Type B pancreatic cell (in vitro differentiated cells): ENCODE measurements around the gene GNAL. TPM values are rescaled to one million over a fixed set of nuclear protein-coding genes. Genes with fewer than 3 reads are reported as not detected.
"Not testable (repeated sequence)": the region's sequence is repeated elsewhere in the genome, so short reads cannot be mapped to it uniquely, and the experiment has no call there.

Source experiments
- DNase-seq: peaks from one replicate; pipeline ENCODE4 v3.0.0; 2021; ENCODE audit warnings: mixed read lengths; ENCODE audit not compliant: unreplicated experiment; ENCODE audit errors: extremely low spot score
- H3K27ac Mint-ChIP-seq: 2 replicates; pipeline ENCODE4 v1.8.0; 2021; ENCODE audit warnings: mild to moderate bottlenecking, mixed read lengths
- H3K27me3 Mint-ChIP-seq: 2 replicates; pipeline ENCODE4 v1.8.0; 2021; ENCODE audit warnings: mixed read lengths
- H3K36me3 Mint-ChIP-seq: 2 replicates; pipeline ENCODE4 v1.8.0; 2021; ENCODE audit warnings: mixed read lengths
- H3K4me1 Mint-ChIP-seq: one replicate; pipeline ENCODE4 v1.8.0; 2021; ENCODE audit warnings: mixed read lengths; ENCODE audit not compliant: unreplicated experiment
- H3K4me3 Mint-ChIP-seq: 2 replicates; pipeline ENCODE4 v1.8.0; 2021; ENCODE audit warnings: mild to moderate bottlenecking, mixed read lengths
- H3K9me3 Mint-ChIP-seq: 2 replicates; pipeline ENCODE4 v1.8.0; 2021; ENCODE audit warnings: mixed read lengths
- CTCF ChIP-seq: fragments of 200-600 bp; sonication (generic); conservative IDR thresholded peaks from 2 replicates; pipeline ENCODE4 v1.5.0; 2021; ENCODE audit warnings: antibody characterized with exemption, mild to moderate bottlenecking
- total RNA-seq: library from RNA; stranded (reverse); gene quantifications from 2 replicates; pipeline ENCODE4 v1.2.1, GENCODE V29; 2021; ENCODE audit warnings: low replicate concordance

GNAL gene
- total RNA-seq, 1 donor from 2014 or later: 12.9 TPM

GRCh38 chr18:11689669-11690565 lies 853 bp downstream of the GNAL start:
- peak overlapping the region; percentile 92 for H3K4me3 Mint-ChIP-seq
- no peaks in the 10 kb centered on the region for H3K4me1 Mint-ChIP-seq

GRCh38 chr18:11690660-11691059 lies 1.6 kb downstream of the GNAL start:
- H3K4me1 Mint-ChIP-seq, H3K36me3 Mint-ChIP-seq: not testable (repeated sequence)

More at GRCh38 chr18:11689669-11690565, 853 bp downstream of the GNAL start:
- TF ChIP-seq CTCF: no peak
- DNase-seq: no peak
- peaks cover 11% of the 10 kb centered on the region for H3K27me3 Mint-ChIP-seq
- H3K36me3 Mint-ChIP-seq: no peaks in the 10 kb centered on the region
- peak overlapping the region; percentile 79 for H3K27ac Mint-ChIP-seq
- H3K9me3 Mint-ChIP-seq: no peaks in the 10 kb centered on the region

GRCh38 chr18:11695736-11696135 lies 6.7 kb downstream of the GNAL start:
- H3K36me3 Mint-ChIP-seq: no peaks in the 10 kb centered on the region
- no peak for TF ChIP-seq CTCF
- peaks cover 3% of the 10 kb centered on the region for H3K27me3 Mint-ChIP-seq
- DNase-seq: no peak
- no peak overlapping the region for H3K27ac Mint-ChIP-seq
- no peaks in the 10 kb centered on the region for H3K9me3 Mint-ChIP-seq
- peaks cover 7% of the 10 kb centered on the region for H3K4me1 Mint-ChIP-seq
- no peak overlapping the region for H3K4me3 Mint-ChIP-seq

More at GRCh38 chr18:11690660-11691059, 1.6 kb downstream of the GNAL start:
- Mint-ChIP-seq H3K27me3 (peaks cover 11% of the 10 kb centered on the region), H3K4me3 (peak overlapping the region; percentile 60)
- not testable (repeated sequence) for H3K9me3 Mint-ChIP-seq, DNase-seq, H3K27ac Mint-ChIP-seq

GRCh38 chr18:11696451-11696850 lies 7.4 kb downstream of the GNAL start:
- Mint-ChIP-seq H3K36me3 (no peaks in the 10 kb centered on the region), H3K27ac (no peak overlapping the region), H3K4me1 (peaks cover 7% of the 10 kb centered on the region), H3K9me3 (no peaks in the 10 kb centered on the region), H3K27me3 (peaks cover 3% of the 10 kb centered on the region), H3K4me3 (no peak overlapping the region)
- DNase-seq: no peak
- TF ChIP-seq CTCF: no peak

GRCh38 chr18:11700876-11701275 lies 11.8 kb downstream of the GNAL start:
- Mint-ChIP-seq H3K27ac (no peak overlapping the region), H3K4me1 (peaks cover 3% of the 10 kb centered on the region), H3K27me3 (peaks cover 3% of the 10 kb centered on the region), H3K4me3 (no peak overlapping the region), H3K9me3 (no peaks in the 10 kb centered on the region), H3K36me3 (no peaks in the 10 kb centered on the region)
- no peak for TF ChIP-seq CTCF
- no peak for DNase-seq

- H3K27me3 Mint-ChIP-seq: no peaks in the 10 kb centered on the region
- peaks cover 6% of the 10 kb centered on the region for H3K9me3 Mint-ChIP-seq
- no peak overlapping the region for H3K27ac Mint-ChIP-seq
- no peak overlapping the region for H3K4me3 Mint-ChIP-seq
- no peaks in the 10 kb centered on the region for H3K36me3 Mint-ChIP-seq
- no peaks in the 10 kb centered on the region for H3K4me1 Mint-ChIP-seq
- no peak for DNase-seq
- no peak for TF ChIP-seq CTCF
Measured at GRCh38 chr18:11710578-11710977, 21.5 kb downstream of the GNAL start.
